A549 (cell line): Measurements from ENCODE around the gene RAD23B. TPM values are rescaled to one million over a fixed set of nuclear protein-coding genes. Genes with fewer than 3 reads are reported as not detected.

Source experiments
- ATAC-seq, 2 experiments: fragments of 200-7000 bp in 1 of 2; fragments of >200 bp in 1 of 2; cut with Nextera tagmentation in 1 of 2; cut with Tn5 transposase in 1 of 2; 3 replicates each; pipeline versions ENCODE4 v1.8.0 to v1.9.1; 2018 to 2020; ENCODE audit warnings: mild to moderate bottlenecking in 1 of 2, moderate library complexity in 1 of 2
- CTCF ChIA-PET: fragments of 300-600 bp; sonication (Branson Sonifier 250); formaldehyde crosslinking; extraction: SDS; loops from one replicate; lab custom pipeline; 2021; ENCODE audit warnings: antibody characterized with exemption, inconsistent platforms; lab: Yijun Ruan, JAX
- POLR2A ChIA-PET: fragments of 350-600 bp; formaldehyde crosslinking; extraction: SDS; loops from one replicate; lab custom pipeline; 2021; ENCODE audit warnings: antibody characterized with exemption, inconsistent platforms; lab: Yijun Ruan, JAX
- DNase-seq, 2 experiments: peaks; one replicate each; pipeline versions ENCODE4 v3.0.0 to v3.0.0-alpha.2; 2011 to 2016; ENCODE audit warnings: low read depth in 1 of 2, low spot score in 1 of 2
- FAIRE-seq: peaks from 2 replicates; lab custom pipeline; 2011; peaks lifted over from hg19 to GRCh38; lab: Jason Lieb, UNC
- H3K27ac ChIP-seq, 2 experiments: fragments of >200 bp; sonication (Bioruptor Twin); formaldehyde crosslinking; 3 replicates each; pipeline ENCODE4 v1.5.1; 2016 to 2017
- H3K4me1 ChIP-seq: fragments of >200 bp; sonication (Bioruptor Twin); formaldehyde crosslinking; 3 replicates; pipeline ENCODE4 v1.6.1; 2016
- H3K4me2 ChIP-seq: fragments of >200 bp; sonication (Bioruptor Twin); formaldehyde crosslinking; 3 replicates; pipeline ENCODE4 v1.6.1; 2016
- H3K4me3 ChIP-seq: fragments of >200 bp; sonication (Bioruptor Twin); formaldehyde crosslinking; 3 replicates; pipeline ENCODE4 v1.5.1; 2016
- H3K9me3 ChIP-seq: fragments of >200 bp; sonication (Bioruptor Twin); formaldehyde crosslinking; 3 replicates; pipeline ENCODE4 v1.6.1; 2016
- ATOH8 ChIP-seq: fragments of 250-450 bp; sonication (Bioruptor Pico); IDR thresholded peaks from 2 replicates; pipeline ENCODE4 v1.5.0; 2020; ENCODE audit warnings: low read depth, mild to moderate bottlenecking, moderate library complexity
- BCL3 ChIP-seq: fragments of >200 bp; sonication (Bioruptor Twin); formaldehyde crosslinking; IDR thresholded peaks from 3 replicates; pipeline ENCODE4 v1.6.1; 2016
- CBX8 ChIP-seq: fragments of 200-600 bp; sonication (generic); IDR thresholded peaks from 2 replicates; pipeline ENCODE4 v1.6.1; 2016
- CTCF ChIP-seq: fragments of >200 bp; sonication (Bioruptor Twin); formaldehyde crosslinking; IDR thresholded peaks from 3 replicates; pipeline ENCODE4 v1.5.1; 2016
- ELK1 ChIP-seq: fragments of 150-350 bp; IDR thresholded peaks from 2 replicates; pipeline ENCODE4 v1.6.1; 2014; ENCODE audit warnings: low read depth, mild to moderate bottlenecking, low read length
- FOXS1 ChIP-seq: fragments of 250-450 bp; sonication (Bioruptor Pico); IDR thresholded peaks from 2 replicates; pipeline ENCODE4 v1.5.0; 2020; ENCODE audit warnings: mild to moderate bottlenecking, moderate library complexity
- HMGXB4 ChIP-seq: fragments of 250-450 bp; sonication (Bioruptor Pico); IDR thresholded peaks from 2 replicates; pipeline ENCODE4 v1.5.0; 2021; ENCODE audit warnings: mild to moderate bottlenecking, moderate library complexity, borderline replicate concordance
- HOXB5 ChIP-seq: fragments of 250-450 bp; sonication (Bioruptor Pico); IDR thresholded peaks from 2 replicates; pipeline ENCODE4 v1.5.0; 2020; ENCODE audit warnings: mild to moderate bottlenecking, moderate library complexity
- KDM5A ChIP-seq: fragments of 200-600 bp; sonication (generic); IDR thresholded peaks from 2 replicates; pipeline ENCODE4 v1.6.1; 2016; ENCODE audit warnings: antibody characterized with exemption, mild to moderate bottlenecking
- NPAS2 ChIP-seq: fragments of 250-450 bp; sonication (Bioruptor Pico); IDR thresholded peaks from 2 replicates; pipeline ENCODE4 v1.8.0; 2022; ENCODE audit warnings: mild to moderate bottlenecking, moderate library complexity, borderline replicate concordance
- NR3C1 ChIP-seq: fragments of >200 bp; sonication (Bioruptor Twin); formaldehyde crosslinking; IDR thresholded peaks from 3 replicates; pipeline ENCODE4 v1.6.1; 2017
- PBX3 ChIP-seq: IDR thresholded peaks from 2 replicates; pipeline ENCODE4 v1.6.1; 2012
- POLR2AphosphoS2 ChIP-seq: conservative IDR thresholded peaks from 2 replicates; pipeline ENCODE4 v1.6.1; 2012; ENCODE audit warnings: low read length, improper control_type of control experiment, inconsistent platforms
- RAD21 ChIP-seq, 2 experiments: fragments of >200 bp in 1 of 2; sonication (Bioruptor Twin) in 1 of 2; formaldehyde crosslinking in 1 of 2; IDR thresholded peaks in 1 of 2; conservative IDR thresholded peaks in 1 of 2; 2 replicates in 1 of 2; 3 replicates in 1 of 2; pipeline ENCODE4 v1.6.1; 2012 to 2018; ENCODE audit warnings: inconsistent platforms in 1 of 2
- SMC3 ChIP-seq: fragments of >200 bp; sonication (Bioruptor Twin); formaldehyde crosslinking; IDR thresholded peaks from 3 replicates; pipeline ENCODE4 v1.6.1; 2018; ENCODE audit warnings: inconsistent platforms
- SREBF2 ChIP-seq: fragments of 450-650 bp; IDR thresholded peaks from 2 replicates; pipeline ENCODE4 v1.6.1; 2014; ENCODE audit warnings: mild to moderate bottlenecking, moderate library complexity
- TP53 ChIP-seq: fragments of 250-450 bp; sonication (Bioruptor Pico); IDR thresholded peaks from 2 replicates; pipeline ENCODE4 v1.5.0; 2021; ENCODE audit warnings: mild to moderate bottlenecking, moderate library complexity
- ZSCAN20 ChIP-seq: fragments of 250-450 bp; sonication (Bioruptor Pico); IDR thresholded peaks from 2 replicates; pipeline ENCODE4 v1.8.0; 2022; ENCODE audit warnings: mild to moderate bottlenecking, moderate library complexity
- WGBS: methylation state at CpG from one replicate; pipeline ENCODE4 v1.1.6; 2017; ENCODE audit errors: missing lambda C conversion rate; 5-methylcytosine and 5-hydroxymethylcytosine counted together
- polyA plus RNA-seq, 4 experiments: library from polyadenylated mRNA; depleted of rRNA in 3 of 4; stranded (reverse); fragments of >200 nt; fragmentation: RNase III in 1 of 4; extraction: RNeasy Plus Mini Kit Qiagen cat#74134 plus additional on column Dnase treatment in 1 of 4; gene quantifications; 2 replicates in 3 of 4; 3 replicates in 1 of 4; pipeline ENCODE4 v1.2.3, GENCODE V29; 2011 to 2017

The RAD23B gene
- polyA plus RNA-seq, 2 of the 4 experiments (the other 2 are of a cell fraction), result 136 to 195 TPM

GRCh38 chr9:107279086-107279485 lies 4.0 kb upstream of the RAD23B start (continued):
- TF ChIP-seq ELK1 (no peak), CBX8 (no peak), SREBF2 (no peak), TP53 (CRISPR knock-in tag) (no peak), NR3C1 (no peak), HOXB5 (no peak), POLR2AphosphoS2 (no peak)

- no peak overlapping the region for H3K27ac ChIP-seq
- TF ChIP-seq NPAS2 (CRISPR knock-in tag) (no peak), SMC3 (no peak), ZSCAN20 (CRISPR knock-in tag) (no peak), PBX3 (no peak), KDM5A (no peak), SREBF2 (no peak), ATOH8 (CRISPR knock-in tag) (no peak), BCL3 (no peak), HMGXB4 (no peak), FOXS1 (CRISPR knock-in tag) (no peak), CTCF (no peak), RAD21 (conservative IDR thresholded peaks at IDR 0.05 in 1 of 2, IDR thresholded peaks at IDR 0.05 in 1 of 2) (no peak)
- WGBS, result 81% methylated on average over 3 of the region's 3 CpGs
Observed at GRCh38 chr9:107280543-107280942, 2.5 kb upstream of the RAD23B start.

More at GRCh38 chr9:107280543-107280942, 2.5 kb upstream of the RAD23B start:
- Histone ChIP-seq H3K9me3 (no peaks in the 10 kb centered on the region), H3K4me1 (peaks cover 7% of the 10 kb centered on the region), H3K4me2 (no peak overlapping the region), H3K4me3 (no peak overlapping the region)
- ChIA-PET CTCF (interaction anchor here (0.8 to 1.5 kb wide), 4 partner anchors 19 to 143 kb away, joined by 3 to 5 read pairs (median 4); no protein-coding TSS in a partner anchor), POLR2A (no interaction called here)
- ATAC-seq, result no peak
- DNase-seq, result no peak
- no peak for FAIRE-seq
